H1 (cell line): Measurements from ENCODE around the gene TMEM82. TPM values are rescaled to one million over a fixed set of nuclear protein-coding genes. Genes with fewer than 3 reads are reported as not detected.

ENCODE experiments used
- CHD7 ChIP-seq: fragments of 300-600 bp; sonication (generic); IDR thresholded peaks from 2 replicates; pipeline ENCODE4 v1.7.1; 2012; ENCODE audit warnings: low read length, moderate library complexity, mild to moderate bottlenecking, inconsistent platforms; ENCODE audit not compliant: insufficient replicate concordance
- polyA plus RNA-seq, 7 experiments: library from polyadenylated mRNA; depleted of rRNA in 3 of 7; stranded (reverse) in 5 of 7; unstranded in 2 of 7; fragments of >200 nt in 5 of 7; fragments of 200-250 nt in 2 of 7; gene quantifications; 1 replicate in 5 of 7; 2 replicates in 1 of 7; 4 replicates in 1 of 7; pipeline versions ENCODE4 v1.2.1 to v1.2.3, GENCODE V29; 2011 to 2013; ENCODE audit warnings: missing spikeins in 2 of 7, mixed read lengths in 2 of 7
- total RNA-seq: library from RNA; stranded (reverse); fragmentation: NEBNext Ultra II Directional; extraction: Animal tissue kit (Norgen Biotek cat#: 25700); gene quantifications from 2 replicates; pipeline ENCODE4 v1.2.1, GENCODE V29; 2021

Gene TMEM82
- total and polyA plus RNA-seq, 2 of the 8 experiments (the other 6 are each of a cell fraction or from before 2014, with no cell fraction given), result 0.32 to 2.1 TPM

- TF ChIP-seq CHD7, result no peak
Observed at GRCh38 chr1:15727021-15727420, 15.3 kb upstream of the TMEM82 start (continued).
